Neural crest cell (in vitro differentiated cells): ENCODE measurements around the gene ICAM5. TPM values are rescaled to one million over a fixed set of nuclear protein-coding genes. Genes with fewer than 3 reads are reported as not detected.

Source experiments
- DNase-seq: peaks from one replicate; pipeline ENCODE4 v3.0.0; 2021; ENCODE audit warnings: low read depth, mixed read lengths, low spot score
- H3K27ac Mint-ChIP-seq: one replicate; pipeline ENCODE4 v1.8.0; 2021; ENCODE audit warnings: mild to moderate bottlenecking, mixed read lengths; ENCODE audit not compliant: unreplicated experiment
- H3K27me3 Mint-ChIP-seq: 2 replicates; pipeline ENCODE4 v1.8.0; 2021; ENCODE audit warnings: low read depth, mild to moderate bottlenecking, mixed read lengths
- H3K36me3 Mint-ChIP-seq: 2 replicates; pipeline ENCODE4 v1.8.0; 2021; ENCODE audit warnings: low read depth, mild to moderate bottlenecking, mixed read lengths
- H3K4me1 Mint-ChIP-seq: 2 replicates; pipeline ENCODE4 v1.8.0; 2021; ENCODE audit warnings: mixed read lengths
- H3K4me3 Mint-ChIP-seq: one replicate; pipeline ENCODE4 v1.8.0; 2021; ENCODE audit warnings: mild to moderate bottlenecking, mixed read lengths
- H3K9me3 Mint-ChIP-seq: 2 replicates; pipeline ENCODE4 v1.8.0; 2021; ENCODE audit warnings: mixed read lengths
- CTCF ChIP-seq: fragments of 200-600 bp; sonication (generic); conservative IDR thresholded peaks from 2 replicates; pipeline ENCODE4 v1.5.0; 2021; ENCODE audit warnings: antibody characterized with exemption, mild to moderate bottlenecking
- total RNA-seq: library from RNA; stranded (reverse); gene quantifications from 2 replicates; pipeline ENCODE4 v1.2.1, GENCODE V29; 2021

The ICAM5 gene
- total RNA-seq, 1 donor from 2014 or later = not detected

DNA sequence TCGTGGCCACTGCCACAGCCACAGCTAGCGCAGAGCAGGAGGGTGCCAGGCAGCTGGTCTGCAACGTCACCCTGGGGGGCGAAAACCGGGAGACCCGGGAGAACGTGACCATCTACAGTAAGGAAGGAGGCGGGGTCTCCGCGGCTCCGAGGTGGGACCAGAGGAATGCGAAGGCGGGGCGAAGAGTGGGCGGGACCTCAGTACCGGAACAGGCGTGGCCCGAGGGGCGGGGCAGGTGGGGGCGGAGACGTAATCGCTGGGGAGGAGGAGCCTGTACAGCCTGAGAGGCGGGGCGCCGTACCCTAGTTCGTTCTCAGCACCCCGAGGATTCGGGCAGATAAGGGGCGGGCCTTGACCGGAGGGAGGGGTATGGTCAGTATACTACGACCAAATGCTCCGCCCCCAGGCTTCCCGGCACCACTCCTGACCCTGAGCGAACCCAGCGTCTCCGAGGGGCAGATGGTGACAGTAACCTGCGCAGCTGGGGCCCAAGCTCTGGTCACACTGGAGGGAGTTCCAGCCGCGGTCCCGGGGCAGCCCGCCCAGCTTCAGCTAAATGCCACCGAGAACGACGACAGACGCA, 2.5 kb downstream of the ICAM5 start:
- peak; percentile 65 for DNase-seq
- H3K36me3 Mint-ChIP-seq = no peaks in the 10 kb centered on the region
- peaks cover 27% of the 10 kb centered on the region for H3K4me1 Mint-ChIP-seq
- TF ChIP-seq CTCF = no peak
- no peak overlapping the region for H3K27ac Mint-ChIP-seq
- no peaks in the 10 kb centered on the region for H3K9me3 Mint-ChIP-seq
- H3K4me3 Mint-ChIP-seq = peak overlapping the region; percentile 59
- H3K27me3 Mint-ChIP-seq = peaks cover 98% of the 10 kb centered on the region

GRCh38 chr19:10292789-10293636, 3.3 kb downstream of the ICAM5 start:
- Mint-ChIP-seq H3K4me1 (peaks cover 27% of the 10 kb centered on the region), H3K9me3 (no peaks in the 10 kb centered on the region), H3K4me3 (peak overlapping the region; percentile 59), H3K27me3 (peaks cover 98% of the 10 kb centered on the region), H3K27ac (no peak overlapping the region), H3K36me3 (no peaks in the 10 kb centered on the region)
- TF ChIP-seq CTCF = no peak
- no peak for DNase-seq

GRCh38 chr19:10293637-10294367, 4.0 kb downstream of the ICAM5 start:
- H3K27ac Mint-ChIP-seq = no peak overlapping the region

DNA sequence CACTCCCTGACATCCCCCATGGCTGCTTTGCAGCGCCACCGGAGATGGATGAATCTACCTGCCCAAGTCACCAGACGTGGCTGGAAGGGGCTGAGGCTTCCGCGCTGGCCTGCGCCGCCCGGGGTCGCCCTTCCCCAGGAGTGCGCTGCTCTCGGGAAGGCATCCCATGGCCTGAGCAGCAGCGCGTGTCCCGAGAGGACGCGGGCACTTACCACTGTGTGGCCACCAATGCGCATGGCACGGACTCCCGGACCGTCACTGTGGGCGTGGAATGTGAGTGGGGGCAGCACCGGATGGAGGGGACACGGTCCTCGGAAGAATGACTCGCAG, 4.6 kb downstream of the ICAM5 start:
- DNase-seq = no peak
- H3K4me3 Mint-ChIP-seq = no peak overlapping the region
- H3K27me3 Mint-ChIP-seq = peaks cover 87% of the 10 kb centered on the region

More at GRCh38 chr19:10293637-10294367, 4.0 kb downstream of the ICAM5 start:
- H3K9me3 Mint-ChIP-seq = no peaks in the 10 kb centered on the region
- TF ChIP-seq CTCF = no peak
- DNase-seq = no peak
- peaks cover 90% of the 10 kb centered on the region for H3K27me3 Mint-ChIP-seq
- no peak overlapping the region for H3K4me3 Mint-ChIP-seq
- H3K4me1 Mint-ChIP-seq = peaks cover 22% of the 10 kb centered on the region
- H3K36me3 Mint-ChIP-seq = no peaks in the 10 kb centered on the region

More for the DNA sequence above, 4.6 kb downstream of the ICAM5 start:
- Mint-ChIP-seq H3K9me3 (no peaks in the 10 kb centered on the region), H3K4me1 (peaks cover 21% of the 10 kb centered on the region), H3K27ac (no peak overlapping the region), H3K36me3 (no peaks in the 10 kb centered on the region)
- no peak for TF ChIP-seq CTCF
